Activated T-helper 17 cell treated with anti-CD3 and anti-CD28 coated beads, Interleukin-2, amount 50 U/mL, for 72 hours (primary cell): ENCODE results near the gene GCK. TPM values are rescaled to one million over a fixed set of nuclear protein-coding genes. Genes with fewer than 3 reads are reported as not detected.

Experiments used
- ATAC-seq: fragments of 150-1000 bp; cut with Tn5 transposase; replicated peaks from 2 replicates; pipeline ENCODE4 v1.10.0; 2021; ENCODE audit warnings: mild to moderate bottlenecking, moderate library complexity
- H3K27ac Mint-ChIP-seq: one replicate; pipeline ENCODE4 v1.8.0; 2022; ENCODE audit warnings: mixed read lengths
- H3K27me3 Mint-ChIP-seq: one replicate; pipeline ENCODE4 v1.8.0; 2022; ENCODE audit warnings: mixed read lengths
- H3K36me3 Mint-ChIP-seq: one replicate; pipeline ENCODE4 v1.8.0; 2022; ENCODE audit warnings: low read depth, mild to moderate bottlenecking, mixed read lengths
- H3K4me1 Mint-ChIP-seq: one replicate; pipeline ENCODE4 v1.8.0; 2022; ENCODE audit warnings: mixed read lengths
- H3K4me3 Mint-ChIP-seq: one replicate; pipeline ENCODE4 v1.8.0; 2022; ENCODE audit warnings: mild to moderate bottlenecking, mixed read lengths
- H3K9me3 Mint-ChIP-seq: one replicate; pipeline ENCODE4 v1.8.0; 2022; ENCODE audit warnings: mixed read lengths
- total RNA-seq, 2 donors: library from RNA; stranded (reverse); gene quantifications; one replicate each; pipeline ENCODE4 v1.2.3, GENCODE V29; 2022

GCK gene
- total RNA-seq, 2 donors from 2014 or later = 0.58 to 1.2 TPM

GRCh38 chr7:44113764-44114354 is 75.4 kb downstream of the GCK start:
- no peaks in the 10 kb centered on the region for H3K9me3 Mint-ChIP-seq
- H3K27me3 Mint-ChIP-seq = no peaks in the 10 kb centered on the region
- peaks cover 3% of the 10 kb centered on the region for H3K4me1 Mint-ChIP-seq
- H3K27ac Mint-ChIP-seq = no peak overlapping the region
- no peak for ATAC-seq
- peaks cover 45% of the 10 kb centered on the region for H3K36me3 Mint-ChIP-seq
- no peak overlapping the region for H3K4me3 Mint-ChIP-seq

- H3K36me3 Mint-ChIP-seq = peaks cover 38% of the 10 kb centered on the region
- H3K27ac Mint-ChIP-seq = no peak overlapping the region
- no peaks in the 10 kb centered on the region for H3K9me3 Mint-ChIP-seq
- peaks cover 3% of the 10 kb centered on the region for H3K4me1 Mint-ChIP-seq
- H3K4me3 Mint-ChIP-seq = no peak overlapping the region
- ATAC-seq = no peak
- H3K27me3 Mint-ChIP-seq = no peaks in the 10 kb centered on the region
Measured at GRCh38 chr7:44112997-44113763, 76.1 kb downstream of the GCK start.

GRCh38 chr7:44112231-44112996 is 76.8 kb downstream of the GCK start:
- Mint-ChIP-seq H3K9me3 (no peaks in the 10 kb centered on the region), H3K27me3 (no peaks in the 10 kb centered on the region), H3K4me1 (no peaks in the 10 kb centered on the region), H3K36me3 (peaks cover 30% of the 10 kb centered on the region), H3K27ac (no peak overlapping the region), H3K4me3 (no peak overlapping the region)
- ATAC-seq = no peak

- ATAC-seq = no peak
- Mint-ChIP-seq H3K4me3 (no peak overlapping the region), H3K4me1 (no peaks in the 10 kb centered on the region), H3K36me3 (peaks cover 24% of the 10 kb centered on the region), H3K27me3 (no peaks in the 10 kb centered on the region), H3K27ac (no peak overlapping the region), H3K9me3 (no peaks in the 10 kb centered on the region)
Measured at GRCh38 chr7:44111761-44112160, 77.5 kb downstream of the GCK start.

- ATAC-seq = no peak
- H3K36me3 Mint-ChIP-seq = peaks cover 23% of the 10 kb centered on the region
- no peak overlapping the region for H3K27ac Mint-ChIP-seq
- no peaks in the 10 kb centered on the region for H3K9me3 Mint-ChIP-seq
- H3K4me1 Mint-ChIP-seq = no peaks in the 10 kb centered on the region
- H3K27me3 Mint-ChIP-seq = peaks cover 4% of the 10 kb centered on the region
- H3K4me3 Mint-ChIP-seq = no peak overlapping the region
Measured at GRCh38 chr7:44110719-44111635, 78.3 kb downstream of the GCK start.

GRCh38 chr7:44109991-44110390 is 79.2 kb downstream of the GCK start:
- Mint-ChIP-seq H3K27me3 (peaks cover 12% of the 10 kb centered on the region), H3K9me3 (no peaks in the 10 kb centered on the region), H3K27ac (no peak overlapping the region), H3K36me3 (peaks cover 13% of the 10 kb centered on the region), H3K4me1 (no peaks in the 10 kb centered on the region), H3K4me3 (no peak overlapping the region)
- ATAC-seq = no peak

GRCh38 chr7:44108768-44109750 is 80.2 kb downstream of the GCK start:
- ATAC-seq = no peak
- no peak overlapping the region for H3K4me3 Mint-ChIP-seq
- H3K27me3 Mint-ChIP-seq = peaks cover 12% of the 10 kb centered on the region
- H3K9me3 Mint-ChIP-seq = no peaks in the 10 kb centered on the region
- H3K4me1 Mint-ChIP-seq = no peaks in the 10 kb centered on the region
- no peak overlapping the region for H3K27ac Mint-ChIP-seq
- H3K36me3 Mint-ChIP-seq = peaks cover 4% of the 10 kb centered on the region

GRCh38 chr7:44107961-44108767 is 81.1 kb downstream of the GCK start:
- ATAC-seq = no peak
- Mint-ChIP-seq H3K9me3 (no peaks in the 10 kb centered on the region), H3K36me3 (no peaks in the 10 kb centered on the region), H3K27ac (no peak overlapping the region), H3K4me3 (no peak overlapping the region), H3K4me1 (no peaks in the 10 kb centered on the region), H3K27me3 (peaks cover 16% of the 10 kb centered on the region)

GRCh38 chr7:44107116-44107960 is 81.9 kb downstream of the GCK start:
- H3K4me3 Mint-ChIP-seq = no peak overlapping the region
- H3K36me3 Mint-ChIP-seq = no peaks in the 10 kb centered on the region
- H3K27me3 Mint-ChIP-seq = peaks cover 18% of the 10 kb centered on the region
- H3K27ac Mint-ChIP-seq = no peak overlapping the region
- H3K9me3 Mint-ChIP-seq = no peaks in the 10 kb centered on the region
- ATAC-seq = no peak
- H3K4me1 Mint-ChIP-seq = no peaks in the 10 kb centered on the region

GRCh38 chr7:44106311-44107065 is 82.8 kb downstream of the GCK start:
- no peaks in the 10 kb centered on the region for H3K4me1 Mint-ChIP-seq
- no peaks in the 10 kb centered on the region for H3K36me3 Mint-ChIP-seq
- no peaks in the 10 kb centered on the region for H3K9me3 Mint-ChIP-seq
- no peak overlapping the region for H3K27ac Mint-ChIP-seq
- no peak for ATAC-seq
- no peak overlapping the region for H3K4me3 Mint-ChIP-seq
- H3K27me3 Mint-ChIP-seq = peaks cover 18% of the 10 kb centered on the region

GRCh38 chr7:44105832-44106231 is 83.4 kb downstream of the GCK start:
- no peak for ATAC-seq
- Mint-ChIP-seq H3K4me1 (no peaks in the 10 kb centered on the region), H3K36me3 (no peaks in the 10 kb centered on the region), H3K27me3 (peaks cover 18% of the 10 kb centered on the region), H3K4me3 (peak overlapping the region; percentile 27), H3K27ac (no peak overlapping the region), H3K9me3 (no peaks in the 10 kb centered on the region)
